CD14-positive monocyte (primary cell): Measurements from ENCODE around the gene NMU. TPM values are rescaled to one million over a fixed set of nuclear protein-coding genes. Genes with fewer than 3 reads are reported as not detected.

Experiments
- DNase-seq, 3 donors: peaks; one replicate each; pipeline ENCODE4 v3.0.0-alpha.2; 2011 to 2022
- H2AFZ ChIP-seq: 2 replicates; pipeline ENCODE4 v1.6.0; 2012; ENCODE audit warnings: mild to moderate bottlenecking, low read depth, low read length, inconsistent platforms; ENCODE audit not compliant: insufficient read depth, poor library complexity, severe bottlenecking
- H3K27ac ChIP-seq, 2 donors: 1 replicate in 1 of 2; 2 replicates in 1 of 2; pipeline ENCODE4 v1.5.1; 2012 to 2013; ENCODE audit warnings: low read length in 2 of 2, control low read depth in 1 of 2, inconsistent platforms in 1 of 2, low read depth in 1 of 2, mild to moderate bottlenecking in 1 of 2
- H3K27me3 ChIP-seq, 2 donors: one replicate each; pipeline versions ENCODE4 v1.6.0 to v1.6.1; 2011 to 2013; ENCODE audit warnings: low read length in 2 of 2; ENCODE audit not compliant: control insufficient read depth in 2 of 2, insufficient read depth in 2 of 2
- H3K36me3 ChIP-seq, 2 donors: replicated peaks in 1 of 2; 1 replicate in 1 of 2; 2 replicates in 1 of 2; pipeline versions ENCODE4 v1.5.1 to v1.6.1; 2012 to 2013; ENCODE audit warnings: low read length in 2 of 2, control low read depth in 1 of 2, inconsistent platforms in 1 of 2, mild to moderate bottlenecking in 1 of 2; ENCODE audit not compliant: insufficient read depth in 2 of 2, control insufficient read depth in 1 of 2
- H3K4me1 ChIP-seq, 2 donors: 1 replicate in 1 of 2; 2 replicates in 1 of 2; pipeline versions ENCODE4 v1.5.1 to v1.6.1; 2012 to 2013; ENCODE audit warnings: low read length in 2 of 2, control low read depth in 1 of 2, inconsistent platforms in 1 of 2, mild to moderate bottlenecking in 1 of 2, moderate library complexity in 1 of 2; ENCODE audit not compliant: insufficient read depth in 2 of 2, control insufficient read depth in 1 of 2
- H3K4me2 ChIP-seq: replicated peaks from 2 replicates; pipeline ENCODE3; 2012; ENCODE audit warnings: low read length, moderate library complexity, mild to moderate bottlenecking; ENCODE audit not compliant: poor library complexity, severe bottlenecking; ENCODE audit errors: extremely low read depth
- H3K4me3 ChIP-seq, 3 experiments: fragments of 200-600 bp in 1 of 3; sonication (generic) in 1 of 3; replicated peaks in 1 of 3; 1 replicate in 2 of 3; 2 replicates in 1 of 3; pipeline ENCODE4 v1.5.1; 2011 to 2013; ENCODE audit warnings: low read length in 3 of 3, mild to moderate bottlenecking in 3 of 3, control low read depth in 2 of 3, low read depth in 2 of 3, inconsistent platforms in 1 of 3, moderate library complexity in 1 of 3
- H3K79me2 ChIP-seq: 2 replicates; pipeline ENCODE4 v1.6.0; 2012; ENCODE audit warnings: mild to moderate bottlenecking, control low read depth, inconsistent platforms, low read length, moderate library complexity; ENCODE audit not compliant: insufficient read depth
- H3K9ac ChIP-seq: 2 replicates; pipeline ENCODE4 v1.6.0; 2017; ENCODE audit warnings: low read length, mild to moderate bottlenecking; ENCODE audit not compliant: insufficient read depth, poor library complexity, severe bottlenecking
- H3K9me3 ChIP-seq, 2 donors: replicated peaks in 1 of 2; 1 replicate in 1 of 2; 2 replicates in 1 of 2; pipeline versions ENCODE4 v1.5.1 to v1.6.1; 2012 to 2013; ENCODE audit warnings: low read length in 2 of 2, control low read depth in 1 of 2; ENCODE audit not compliant: control insufficient read depth in 1 of 2, insufficient read depth in 1 of 2
- H4K20me1 ChIP-seq: 2 replicates; pipeline ENCODE4 v1.6.0; 2012; ENCODE audit warnings: mild to moderate bottlenecking, low read length, control low read depth, moderate library complexity; ENCODE audit not compliant: insufficient read depth
- H3K27ac Mint-ChIP-seq, 7 donors: one replicate each; pipeline ENCODE4 v1.8.0; 2020; ENCODE audit warnings: mild to moderate bottlenecking in 7 of 7, mixed read lengths in 7 of 7, moderate library complexity in 6 of 7, inconsistent platforms in 2 of 7
- H3K27me3 Mint-ChIP-seq, 3 donors: one replicate each; pipeline ENCODE4 v1.8.0; 2021 to 2022; ENCODE audit warnings: low read depth in 3 of 3, mild to moderate bottlenecking in 3 of 3, mixed read lengths in 3 of 3, moderate library complexity in 3 of 3, inconsistent platforms in 1 of 3
- H3K36me3 Mint-ChIP-seq, 2 donors: one replicate each; pipeline ENCODE4 v1.8.0; 2020; ENCODE audit warnings: mixed read lengths in 2 of 2, inconsistent platforms in 1 of 2, mild to moderate bottlenecking in 1 of 2
- H3K4me1 Mint-ChIP-seq: one replicate; pipeline ENCODE4 v1.8.0; 2020; ENCODE audit warnings: mild to moderate bottlenecking, mixed read lengths
- H3K4me3 Mint-ChIP-seq, 2 donors: one replicate each; pipeline ENCODE4 v1.8.0; 2020; ENCODE audit warnings: mild to moderate bottlenecking in 2 of 2, mixed read lengths in 2 of 2, moderate library complexity in 1 of 2
- H3K9me3 Mint-ChIP-seq, 7 donors: one replicate each; pipeline ENCODE4 v1.8.0; 2020 to 2022; ENCODE audit warnings: mixed read lengths in 7 of 7, mild to moderate bottlenecking in 6 of 7, moderate library complexity in 6 of 7, inconsistent platforms in 2 of 7
- CTCF ChIP-seq: fragments of 200-600 bp; IDR thresholded peaks from one replicate; pipeline ENCODE4 v1.8.0; 2022; ENCODE audit warnings: antibody characterized with exemption, mild to moderate bottlenecking
- WGBS: methylation state at CpG from one replicate; pipeline ENCODE4 v1.1.5; 2013; ENCODE audit warnings: missing lambda C conversion rate; ENCODE audit not compliant: insufficient coverage; 5-methylcytosine and 5-hydroxymethylcytosine counted together
- intact Hi-C, 2 donors: fragments of 100-400 bp; cut with micrococcal nuclease; formaldehyde crosslinking; loops; one replicate each; pipeline versions ENCODE4 v1.15.0 to v1.15.1; 2023
- polyA plus RNA-seq, 3 donors: library from polyadenylated mRNA; depleted of rRNA in 1 of 3; unstranded in 2 of 3; stranded (reverse) in 1 of 3; fragments of 300-500 nt in 2 of 3; fragments of >200 nt in 1 of 3; fragmentation: Illumina TruSeq in 2 of 3; gene quantifications; 1 replicate in 2 of 3; 2 replicates in 1 of 3; pipeline ENCODE4 v1.2.3, GENCODE V29; 2012 to 2021

NMU gene
- polyA plus RNA-seq, 3 donors: not detected

GRCh38 chr4:55615008-55615407 is 21.1 kb downstream of the NMU start:
- intact Hi-C loops: no loop called here
- no peak for DNase-seq
- peaks cover 3 to 7% (median 5%) of the 10 kb centered on the region in 3 donors for H3K27me3 Mint-ChIP-seq
- H3K79me2 ChIP-seq: no peaks in the 10 kb centered on the region
- H2AFZ ChIP-seq: no peak overlapping the region
- no peak for TF ChIP-seq CTCF
- peaks cover 0 to 9% (median 4%) of the 10 kb centered on the region in 7 donors for H3K9me3 Mint-ChIP-seq
- H3K9me3 ChIP-seq: no peaks in the 10 kb centered on the region
- no peak overlapping the region for H3K27ac ChIP-seq
- H3K27ac Mint-ChIP-seq: no peak overlapping the region
- H3K36me3 ChIP-seq: no peaks in the 10 kb centered on the region
- H3K4me3 Mint-ChIP-seq: no peak overlapping the region
- H3K4me1 Mint-ChIP-seq: no peaks in the 10 kb centered on the region
- H4K20me1 ChIP-seq: no peaks in the 10 kb centered on the region
- H3K9ac ChIP-seq: no peak overlapping the region
- H3K27me3 ChIP-seq: no peaks in the 10 kb centered on the region
- H3K4me2 ChIP-seq: no peak overlapping the region
- no peak overlapping the region for H3K4me3 ChIP-seq
- no peaks in the 10 kb centered on the region for H3K4me1 ChIP-seq
- no peaks in the 10 kb centered on the region for H3K36me3 Mint-ChIP-seq
- WGBS: 90% methylated on average over 2 of the region's 3 CpGs

GRCh38 chr4:55613621-55614020 is 22.5 kb downstream of the NMU start:
- Histone ChIP-seq H3K79me2 (no peaks in the 10 kb centered on the region), H3K9ac (no peak overlapping the region), H3K4me1 (no peaks in the 10 kb centered on the region), H4K20me1 (no peaks in the 10 kb centered on the region), H2AFZ (no peak overlapping the region), H3K4me3 (no peak overlapping the region), H3K27me3 (no peaks in the 10 kb centered on the region), H3K4me2 (no peak overlapping the region), H3K9me3 (no peaks in the 10 kb centered on the region), H3K36me3 (no peaks in the 10 kb centered on the region), H3K27ac (no peak overlapping the region)
- Mint-ChIP-seq H3K4me1 (no peaks in the 10 kb centered on the region), H3K4me3 (no peak overlapping the region), H3K36me3 (no peaks in the 10 kb centered on the region), H3K9me3 (peaks cover 0 to 5% (median 0%) of the 10 kb centered on the region in 7 donors), H3K27ac (no peak overlapping the region), H3K27me3 (peaks cover 3 to 5% (median 3%) of the 10 kb centered on the region in 3 donors)
- intact Hi-C loops: no loop called here
- WGBS: no CpG with 5 or more reads among the region's 3 CpGs
- TF ChIP-seq CTCF: no peak
- DNase-seq: no peak
